H7 (cell line): ENCODE results near the gene FUS. TPM values are rescaled to one million over a fixed set of nuclear protein-coding genes. Genes with fewer than 3 reads are reported as not detected.
"Not testable (repeated sequence)": the region's sequence is repeated elsewhere in the genome, so short reads cannot be mapped to it uniquely, and the experiment has no call there.

Experiments
- DNase-seq: peaks from one replicate; pipeline ENCODE4 v3.0.0; 2012
- H3K27me3 ChIP-seq: 2 replicates; pipeline ENCODE4 v1.6.0; 2011; ENCODE audit warnings: mild to moderate bottlenecking, low read length; ENCODE audit not compliant: control insufficient read depth, insufficient read depth
- H3K36me3 ChIP-seq: replicated peaks from 2 replicates; pipeline ENCODE4 v1.5.1; 2011; ENCODE audit warnings: low read length; ENCODE audit not compliant: control insufficient read depth, insufficient read depth
- H3K4me3 ChIP-seq: 2 replicates; pipeline ENCODE4 v1.5.1; 2011; ENCODE audit warnings: low read depth, mild to moderate bottlenecking, control low read depth, low read length, moderate library complexity; ENCODE audit not compliant: insufficient read depth
- total RNA-seq: library from RNA; depleted of rRNA; stranded (reverse); fragments of >200 nt; shearing (Covaris generic); gene quantifications from 2 replicates; pipeline ENCODE4 v1.2.3, GENCODE V29; 2014

Gene FUS
- total RNA-seq, 1 experiment from 2014 or later, result 39.8 TPM

DNA sequence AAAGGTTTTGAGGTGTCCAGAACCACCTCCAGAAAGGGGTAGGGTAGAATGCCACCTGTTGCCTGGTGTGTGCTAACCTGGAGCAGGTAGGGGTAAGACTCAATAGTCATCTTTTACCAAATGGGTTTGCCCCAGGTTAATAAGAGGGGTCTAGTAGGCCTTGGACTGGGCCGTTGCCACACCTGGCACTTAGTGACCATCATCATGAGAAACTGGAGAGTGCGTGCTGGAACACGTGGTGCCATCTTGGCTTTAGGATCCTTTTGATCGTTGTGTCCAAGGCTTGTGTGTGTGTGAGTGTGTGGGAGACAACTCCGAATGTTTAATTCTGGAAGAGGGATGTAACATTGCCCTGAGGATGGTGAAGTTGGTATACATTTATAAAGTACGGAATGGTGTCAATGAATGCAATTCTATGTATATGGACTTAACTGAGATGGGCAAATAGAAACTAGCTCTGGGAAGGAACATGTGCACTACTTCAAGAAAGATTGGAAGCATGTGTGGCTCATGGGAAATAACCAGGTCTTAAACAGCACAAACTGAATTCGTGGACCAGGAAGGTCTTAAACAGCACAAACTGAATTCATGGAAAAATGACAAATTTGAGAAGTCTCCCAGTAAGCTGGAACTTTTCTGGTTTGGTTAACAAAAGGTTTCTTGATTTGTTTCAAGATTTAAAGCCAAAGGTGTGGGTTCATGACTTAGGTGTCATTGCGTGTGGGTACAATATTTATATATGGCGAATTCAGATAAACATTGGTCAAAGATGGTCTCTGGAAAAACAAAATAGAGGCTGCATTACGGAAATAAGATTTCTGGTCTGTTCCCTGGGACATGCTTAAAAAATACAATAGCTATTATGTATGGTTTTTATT is 7.2 kb downstream of the FUS start:
- Histone ChIP-seq H3K36me3 (peaks cover 87% of the 10 kb centered on the region), H3K27me3 (no peaks in the 10 kb centered on the region), H3K4me3 (no peak overlapping the region)
- no peak for DNase-seq

DNA sequence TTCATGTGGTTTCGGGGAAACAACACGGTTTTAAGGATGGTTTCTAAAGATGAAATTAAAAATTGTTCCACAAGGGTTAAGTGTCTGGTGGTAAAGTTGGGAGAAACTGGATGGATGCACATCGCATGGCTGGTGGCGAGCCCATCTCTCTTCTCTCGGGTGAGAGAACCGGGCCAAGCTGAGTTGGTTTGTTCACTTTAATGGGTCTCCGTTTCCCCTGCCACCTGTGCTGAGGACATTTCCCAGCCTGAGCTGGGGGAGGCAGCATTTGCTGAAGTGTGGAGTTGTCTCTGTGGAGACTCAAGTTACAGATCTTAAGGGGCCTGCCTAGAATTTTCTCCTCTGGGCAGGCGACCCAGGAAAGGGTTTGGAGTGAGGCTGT is 7.9 kb downstream of the FUS start:
- DNase-seq, result no peak
- no peaks in the 10 kb centered on the region for H3K27me3 ChIP-seq
- H3K4me3 ChIP-seq, result no peak overlapping the region
- peaks cover 87% of the 10 kb centered on the region for H3K36me3 ChIP-seq

DNA sequence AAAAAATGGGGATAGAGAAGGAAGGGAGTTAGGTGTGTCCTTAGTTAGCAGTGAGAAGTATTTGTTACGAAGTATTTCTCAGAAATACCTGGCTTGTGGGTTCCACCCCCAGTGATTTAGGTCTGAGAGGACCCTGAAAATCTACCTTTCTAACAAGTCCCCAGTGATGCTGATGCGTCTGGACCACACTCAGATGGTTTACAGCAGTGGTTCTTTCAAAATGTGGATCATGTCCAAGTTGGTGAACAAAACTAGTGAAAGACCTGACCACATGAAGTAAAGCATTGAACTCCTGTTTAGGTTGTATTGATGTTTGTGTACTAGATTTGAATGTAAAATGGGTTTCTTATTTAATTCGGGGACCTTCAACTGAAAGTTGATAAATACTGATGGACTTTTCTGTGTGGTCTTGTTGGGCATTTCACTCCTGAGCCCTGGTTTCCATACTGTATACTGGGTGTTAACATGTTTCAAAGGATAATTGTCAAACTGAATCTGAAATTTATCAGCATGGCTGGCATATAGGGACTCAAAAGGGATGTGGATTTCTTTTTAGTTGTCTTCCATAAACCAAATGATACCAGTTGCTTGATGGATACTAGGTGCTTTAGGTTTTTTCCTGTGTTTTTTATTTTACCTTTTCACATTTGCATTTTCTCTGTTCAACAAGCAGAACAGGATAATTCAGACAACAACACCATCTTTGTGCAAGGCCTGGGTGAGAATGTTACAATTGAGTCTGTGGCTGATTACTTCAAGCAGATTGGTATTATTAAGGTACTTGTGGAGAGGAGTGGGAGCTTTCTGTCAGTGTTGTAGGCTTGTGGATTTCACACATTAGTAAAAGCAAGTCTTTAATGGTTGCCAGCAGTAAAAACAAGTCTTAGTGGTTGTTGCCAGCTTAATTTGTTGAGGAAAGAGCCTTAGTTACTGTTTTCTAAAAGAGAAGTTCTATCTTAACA is 8.8 kb downstream of the FUS start:
- Histone ChIP-seq H3K27me3 (no peaks in the 10 kb centered on the region), H3K4me3 (no peak overlapping the region), H3K36me3 (peaks cover 86% of the 10 kb centered on the region)
- DNase-seq, result no peak

DNA sequence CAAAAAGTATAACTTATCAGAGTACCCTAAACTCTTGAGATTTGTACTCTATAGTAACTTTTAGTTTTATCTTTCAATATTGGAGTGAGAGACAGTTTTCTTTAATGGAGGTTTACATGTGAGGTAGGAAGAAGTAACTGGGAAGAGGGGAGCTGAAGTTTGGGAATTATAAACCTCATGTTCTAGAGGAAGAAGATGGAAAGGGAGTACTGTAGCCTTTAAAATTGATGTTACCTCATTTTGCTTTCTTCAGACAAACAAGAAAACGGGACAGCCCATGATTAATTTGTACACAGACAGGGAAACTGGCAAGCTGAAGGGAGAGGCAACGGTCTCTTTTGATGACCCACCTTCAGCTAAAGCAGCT is 9.5 kb downstream of the FUS start:
- Histone ChIP-seq H3K4me3 (no peak overlapping the region), H3K27me3 (no peaks in the 10 kb centered on the region), H3K36me3 (peaks cover 87% of the 10 kb centered on the region)
- DNase-seq, result no peak

DNA sequence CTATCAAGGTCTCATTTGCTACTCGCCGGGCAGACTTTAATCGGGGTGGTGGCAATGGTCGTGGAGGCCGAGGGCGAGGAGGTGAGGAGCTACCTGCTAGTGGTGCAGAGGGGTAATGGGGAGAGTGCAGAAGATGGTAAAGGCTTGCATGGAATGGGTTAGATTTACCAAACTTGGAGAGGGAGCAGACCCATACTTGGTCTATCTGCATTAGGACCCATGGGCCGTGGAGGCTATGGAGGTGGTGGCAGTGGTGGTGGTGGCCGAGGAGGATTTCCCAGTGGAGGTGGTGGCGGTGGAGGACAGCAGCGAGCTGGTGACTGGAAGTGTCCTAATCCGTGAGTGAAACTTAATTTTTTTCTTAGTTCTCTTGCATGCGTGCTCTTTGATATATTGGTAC is 10.1 kb downstream of the FUS start:
- Histone ChIP-seq H3K4me3 (no peak overlapping the region), H3K27me3 (no peaks in the 10 kb centered on the region), H3K36me3 (peaks cover 91% of the 10 kb centered on the region)
- no peak for DNase-seq

DNA sequence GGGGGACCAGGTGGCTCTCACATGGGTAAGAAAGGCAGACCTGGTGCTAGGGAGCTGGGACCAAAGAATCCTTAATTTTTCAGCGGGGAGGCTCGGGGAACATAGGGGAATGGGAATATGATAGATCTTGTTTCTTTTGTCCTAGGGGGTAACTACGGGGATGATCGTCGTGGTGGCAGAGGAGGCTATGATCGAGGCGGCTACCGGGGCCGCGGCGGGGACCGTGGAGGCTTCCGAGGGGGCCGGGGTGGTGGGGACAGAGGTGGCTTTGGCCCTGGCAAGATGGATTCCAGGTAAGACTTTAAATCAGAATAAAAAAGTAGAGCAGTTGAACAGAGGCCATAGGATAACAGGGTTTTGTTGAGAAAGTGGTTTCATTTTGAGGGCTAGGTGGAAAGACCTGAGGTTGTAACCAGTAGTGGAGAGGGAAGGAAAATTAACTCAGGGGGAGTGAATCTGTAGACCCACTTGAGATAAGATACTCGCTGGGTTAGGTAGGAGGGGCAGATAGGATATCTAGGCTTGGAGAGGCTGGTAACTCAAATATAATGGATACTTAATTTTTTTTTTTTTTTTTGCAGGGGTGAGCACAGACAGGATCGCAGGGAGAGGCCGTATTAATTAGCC is 11.0 kb downstream of the FUS start:
- Histone ChIP-seq H3K4me3 (no peak overlapping the region), H3K36me3 (peaks cover 86% of the 10 kb centered on the region), H3K27me3 (no peaks in the 10 kb centered on the region)
- no peak for DNase-seq

DNA sequence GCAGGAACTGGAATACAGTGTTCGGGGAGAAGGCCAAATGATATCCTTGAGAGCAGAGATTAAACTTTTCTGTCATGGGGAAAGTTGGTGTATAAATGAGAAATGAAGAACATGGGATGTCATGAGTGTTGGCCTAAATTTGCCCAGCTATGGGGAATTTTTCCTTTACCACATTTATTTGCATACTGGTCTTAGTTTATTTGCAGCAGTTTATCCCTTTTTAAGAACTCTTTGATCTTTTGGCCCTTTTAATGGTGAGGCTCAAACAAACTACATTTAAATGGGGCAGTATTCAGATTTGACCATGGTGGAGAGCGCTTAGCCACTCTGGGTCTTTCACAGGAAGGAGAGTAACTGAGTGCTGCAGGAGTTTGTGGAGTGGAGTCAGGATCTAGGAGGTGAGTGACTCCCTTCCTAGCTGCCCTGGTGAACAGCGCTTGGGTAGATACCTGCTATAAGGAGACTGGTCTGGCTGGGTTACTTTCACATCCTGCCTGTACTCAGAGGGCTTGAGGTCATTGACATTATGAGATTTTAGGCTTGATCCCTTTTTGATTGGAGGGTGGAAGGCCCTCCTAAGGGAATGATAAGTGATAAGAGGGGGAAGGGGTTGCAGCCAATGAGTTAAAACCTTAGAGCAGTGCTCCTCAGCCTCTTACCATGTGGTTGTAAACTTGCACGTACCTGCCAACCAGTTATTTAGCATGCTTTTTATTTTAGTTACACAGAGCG is 11.9 kb downstream of the FUS start:
- Histone ChIP-seq H3K36me3 (peaks cover 83% of the 10 kb centered on the region), H3K27me3 (no peaks in the 10 kb centered on the region), H3K4me3 (no peak overlapping the region)
- no peak for DNase-seq

DNA sequence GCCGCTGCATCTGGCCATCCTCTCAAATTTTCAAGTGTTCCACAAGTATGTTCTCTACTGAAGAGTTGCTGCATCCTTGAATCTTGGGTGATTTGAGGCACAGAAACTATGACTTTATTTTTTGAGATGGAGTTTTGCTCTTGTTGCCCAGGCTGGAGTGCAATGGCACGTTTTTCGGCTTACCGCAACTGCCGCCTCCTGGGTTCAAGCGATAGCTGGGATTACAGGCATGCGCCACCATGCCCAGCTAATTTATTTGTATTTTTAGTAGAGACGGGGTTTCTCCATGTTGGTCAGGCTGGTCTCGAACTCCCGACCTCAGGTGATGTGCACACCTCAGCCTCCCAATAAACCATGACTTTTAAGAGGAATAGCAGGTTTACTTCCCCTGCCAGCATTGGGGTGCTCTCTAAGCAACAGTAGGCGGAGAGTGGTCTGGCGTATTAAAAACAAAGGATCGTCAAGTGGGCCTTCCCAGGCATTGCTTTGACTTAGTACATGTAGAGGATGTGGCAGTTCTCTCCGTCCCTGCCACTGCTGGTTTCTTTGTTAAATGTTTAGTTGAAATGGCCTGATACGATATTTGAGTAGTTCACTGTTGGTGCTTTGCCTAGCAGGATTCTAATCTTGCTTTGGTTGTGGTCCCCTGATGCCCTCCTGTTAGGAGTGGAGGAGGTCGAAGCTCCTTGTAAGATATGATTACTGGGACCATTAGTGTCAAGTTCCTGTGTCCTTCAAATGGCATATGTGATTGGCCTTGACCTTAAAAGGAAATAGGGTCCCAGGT is 13.1 kb downstream of the FUS start:
- H3K27me3 ChIP-seq, result no peaks in the 10 kb centered on the region
- H3K4me3 ChIP-seq, result no peak overlapping the region
- no peak for DNase-seq
- H3K36me3 ChIP-seq, result peaks cover 72% of the 10 kb centered on the region

DNA sequence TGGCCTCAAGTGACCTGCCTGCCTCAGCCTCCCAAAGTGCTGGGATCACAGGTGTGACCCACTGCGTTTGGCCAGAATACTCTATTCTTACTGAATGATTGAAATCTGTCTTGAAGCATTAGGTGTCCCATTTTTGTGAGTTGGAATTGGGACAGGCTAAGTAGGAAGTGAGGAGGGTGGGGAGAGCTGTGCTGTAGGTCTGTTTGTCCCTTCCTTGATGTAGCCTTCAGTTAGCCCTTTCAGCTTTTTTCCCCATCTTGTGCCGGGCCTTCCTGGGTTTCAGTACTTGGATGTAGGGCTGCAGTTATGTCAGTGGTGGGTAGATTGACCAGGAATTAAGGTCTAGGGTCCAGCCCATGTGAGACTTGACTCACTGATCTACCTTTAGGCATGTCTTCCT is 13.9 kb downstream of the FUS start:
- no peaks in the 10 kb centered on the region for H3K27me3 ChIP-seq
- H3K4me3 ChIP-seq, result no peak overlapping the region
- DNase-seq, result no peak
- H3K36me3 ChIP-seq, result peaks cover 68% of the 10 kb centered on the region

DNA sequence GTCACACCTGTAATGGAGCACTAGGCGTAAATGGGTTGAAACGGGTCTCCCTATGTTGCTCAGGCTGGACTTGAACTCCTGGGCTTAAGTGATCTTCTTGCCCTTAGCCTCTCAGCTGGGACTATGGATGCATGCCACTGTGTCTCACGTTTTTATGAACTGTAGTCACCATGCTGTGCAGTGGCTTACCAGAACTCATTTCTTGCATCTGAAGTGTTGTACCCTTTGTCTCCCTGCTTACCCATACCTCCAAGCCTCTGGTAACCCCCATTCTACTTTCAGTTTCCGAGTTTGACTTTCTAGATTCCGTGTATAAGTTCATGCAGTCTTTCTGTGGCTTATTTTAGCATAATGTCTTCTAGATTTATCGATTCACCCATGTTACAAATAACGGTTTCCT is 15.0 kb downstream of the FUS start:
- H3K27me3 ChIP-seq, result no peaks in the 10 kb centered on the region
- no peak overlapping the region for H3K4me3 ChIP-seq
- DNase-seq, result no peak
- H3K36me3 ChIP-seq, result peaks cover 63% of the 10 kb centered on the region

DNA sequence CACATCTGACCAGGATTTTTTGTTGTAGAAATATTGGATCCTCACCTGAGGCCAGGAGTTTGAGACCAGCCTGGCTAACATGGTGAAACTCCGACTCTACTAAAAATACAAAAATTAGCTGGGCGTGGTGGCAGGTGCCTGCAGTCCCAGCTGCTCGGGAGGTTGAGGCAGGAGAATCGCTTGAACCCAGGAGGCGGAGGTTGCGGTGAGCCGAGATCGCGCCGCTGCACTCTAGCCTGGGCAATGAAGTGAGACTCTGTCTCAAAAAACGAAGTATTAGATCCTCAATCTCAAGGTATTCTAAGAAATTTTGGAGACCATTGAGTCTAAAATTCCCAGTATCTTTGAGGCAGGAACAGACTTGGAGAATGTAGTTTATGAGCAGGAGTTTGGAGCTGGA is 15.9 kb downstream of the FUS start:
- not testable (repeated sequence) for DNase-seq, H3K4me3 ChIP-seq, H3K27me3 ChIP-seq
- H3K36me3 ChIP-seq, result peaks cover 53% of the 10 kb centered on the region

DNA sequence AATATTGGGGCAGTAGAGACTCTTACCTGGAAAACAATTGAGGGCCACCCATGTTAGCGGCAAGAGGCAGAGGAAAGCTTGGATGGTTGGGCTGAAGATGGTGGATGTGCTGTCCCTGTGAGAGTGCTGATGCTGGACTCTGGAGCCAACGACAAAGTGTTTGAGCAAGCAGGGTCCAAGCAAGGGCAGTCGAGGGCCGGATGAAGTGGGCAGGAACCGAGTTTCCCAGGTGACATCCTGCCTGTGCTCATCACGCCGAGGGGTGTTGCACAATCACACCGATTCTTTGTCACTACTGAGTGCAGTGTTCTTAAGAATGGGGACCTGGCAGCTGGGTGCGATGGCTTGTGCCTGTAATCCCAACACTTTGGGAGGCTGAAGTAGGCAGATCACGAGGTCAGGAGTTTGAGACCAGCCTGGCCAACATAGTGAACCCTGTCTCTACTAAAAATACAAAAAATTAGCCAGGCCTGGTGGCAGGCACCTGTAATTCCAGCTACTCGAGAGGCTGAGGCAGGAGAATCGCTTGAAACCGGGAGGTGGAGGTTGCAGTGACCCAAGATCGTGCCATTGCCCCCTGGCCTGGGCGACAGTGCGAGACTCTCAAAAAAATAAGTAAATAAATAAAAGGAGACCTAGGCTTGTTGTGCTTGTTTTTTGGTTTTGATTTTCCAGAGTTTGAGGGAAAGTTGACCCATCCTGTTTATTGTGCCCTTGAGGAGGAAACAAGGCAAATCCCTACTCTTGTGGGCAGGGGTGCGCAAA is 16.6 kb downstream of the FUS start:
- no peaks in the 10 kb centered on the region; the same call in 1 of the 2 replicates for H3K27me3 ChIP-seq
- DNase-seq, result no peak
- H3K36me3 ChIP-seq, result peaks cover 47% of the 10 kb centered on the region
- H3K4me3 ChIP-seq, result no peak overlapping the region
